ENCODE results near the gene SLC44A4. TPM values are rescaled to one million over a fixed set of nuclear protein-coding genes. Genes with fewer than 3 reads are reported as not detected.

Gene SLC44A4
- 1.0 TPM for total RNA-seq
- not detected for polyA plus RNA-seq

DNA sequence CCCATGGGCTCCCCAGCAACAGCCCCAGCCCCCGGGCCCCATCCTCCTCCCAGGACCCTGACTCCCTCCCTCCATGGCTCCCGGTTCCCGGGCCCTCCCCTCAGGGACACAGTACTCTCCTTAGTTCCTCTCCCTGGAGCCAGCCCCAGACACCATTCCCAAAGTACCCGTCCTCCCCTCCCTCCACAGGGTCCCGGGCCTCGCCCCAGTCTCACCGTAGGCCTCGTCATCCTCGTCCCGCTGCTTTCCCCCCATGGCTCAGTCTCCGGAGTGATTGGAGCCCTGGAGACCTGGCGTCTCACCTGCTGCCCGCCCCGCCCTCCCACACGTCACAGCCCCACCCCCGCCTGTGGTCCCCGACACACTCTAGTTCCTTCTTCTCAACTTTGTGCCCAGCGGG, at the start of gene SLC44A4:
SLC44A4 (minus strand) TSS at position 272 of the 400 bp plus-strand sequence; CDS start at position 255, 17 bp downstream.
- H3K4me1 ChIP-seq (ENCODE audit: control insufficient read depth, insufficient read depth, low read length, poor library complexity, severe bottlenecking) = no peaks in the 10 kb centered on the region
- H3K4me3 ChIP-seq (ENCODE audit: low read depth, low read length) = no peak within 1 kb of the TSS
- no peaks in the 10 kb centered on the region for H3K9me3 Mint-ChIP-seq
- peaks cover 0 to 5% (median 0%) of the 10 kb centered on the region in 4 donors for H3K4me1 Mint-ChIP-seq
- ATAC-seq (ENCODE audit: low read depth in 2 of 2) (no peak), DNase-seq (no peak)
- no peaks in the 10 kb centered on the region for H3K9me3 ChIP-seq (ENCODE audit: control insufficient read depth in 2 of 2, low read length in 2 of 2)
- H3K27ac ChIP-seq (ENCODE audit: insufficient read depth, low read length, poor library complexity, severe bottlenecking) = no peak within 1 kb of the TSS
- H3K27me3 ChIP-seq (ENCODE audit: control insufficient read depth, insufficient read depth, low read length) = no peaks in the 10 kb centered on the region
- no peaks in the 10 kb centered on the region for H3K27me3 Mint-ChIP-seq
- H3K36me3 ChIP-seq (ENCODE audit: control insufficient read depth, insufficient read depth, low read length) = peaks cover 39% of the 10 kb centered on the region
- no peak within 1 kb of the TSS for H3K4me3 Mint-ChIP-seq
- peaks cover 21% of the 10 kb centered on the region for H3K36me3 Mint-ChIP-seq
- peak within 1 kb of the TSS in 1 of 3 donors; percentile 59 for H3K27ac Mint-ChIP-seq

GRCh38 chr6:31928672-31928939, 49.8 kb upstream of the SLC44A4 start:
- H3K36me3 Mint-ChIP-seq = no peaks in the 10 kb centered on the region
- DNase-seq (no peak), ATAC-seq (ENCODE audit: low read depth in 2 of 2) (no peak)
- H3K27ac Mint-ChIP-seq = no peak overlapping the region
- no peaks in the 10 kb centered on the region for H3K36me3 ChIP-seq (ENCODE audit: control insufficient read depth, insufficient read depth, low read length)
- no peaks in the 10 kb centered on the region for H3K9me3 ChIP-seq (ENCODE audit: control insufficient read depth in 2 of 2, low read length in 2 of 2)
- no peaks in the 10 kb centered on the region for H3K27me3 ChIP-seq (ENCODE audit: control insufficient read depth, insufficient read depth, low read length)
- H3K27ac ChIP-seq (ENCODE audit: insufficient read depth, low read length, poor library complexity, severe bottlenecking) = no peak overlapping the region
- no peaks in the 10 kb centered on the region for H3K9me3 Mint-ChIP-seq
- H3K4me1 Mint-ChIP-seq = peaks cover 0 to 2% (median 0%) of the 10 kb centered on the region in 4 donors
- H3K4me3 ChIP-seq (ENCODE audit: low read depth, low read length) = no peak overlapping the region
- peaks cover 4% of the 10 kb centered on the region for H3K27me3 Mint-ChIP-seq
- no peaks in the 10 kb centered on the region for H3K4me1 ChIP-seq (ENCODE audit: control insufficient read depth, insufficient read depth, low read length, poor library complexity, severe bottlenecking)
- no peak overlapping the region for H3K4me3 Mint-ChIP-seq

- no peak overlapping the region for H3K27ac Mint-ChIP-seq
- DNase-seq (no peak), ATAC-seq (ENCODE audit: low read depth in 2 of 2) (no peak)
- no peaks in the 10 kb centered on the region for H3K9me3 ChIP-seq (ENCODE audit: control insufficient read depth in 2 of 2, low read length in 2 of 2)
- no peaks in the 10 kb centered on the region for H3K36me3 Mint-ChIP-seq
- H3K4me1 ChIP-seq (ENCODE audit: control insufficient read depth, insufficient read depth, low read length, poor library complexity, severe bottlenecking) = no peaks in the 10 kb centered on the region
- H3K27me3 Mint-ChIP-seq = no peaks in the 10 kb centered on the region
- peaks cover 0 to 3% (median under 1%) of the 10 kb centered on the region in 4 donors for H3K4me1 Mint-ChIP-seq
- H3K4me3 ChIP-seq (ENCODE audit: low read depth, low read length) = no peak overlapping the region
- no peaks in the 10 kb centered on the region for H3K36me3 ChIP-seq (ENCODE audit: control insufficient read depth, insufficient read depth, low read length)
- no peak overlapping the region for H3K4me3 Mint-ChIP-seq
- H3K9me3 Mint-ChIP-seq = no peaks in the 10 kb centered on the region
- H3K27me3 ChIP-seq (ENCODE audit: control insufficient read depth, insufficient read depth, low read length) = no peaks in the 10 kb centered on the region
- H3K27ac ChIP-seq (ENCODE audit: insufficient read depth, low read length, poor library complexity, severe bottlenecking) = no peak overlapping the region
Measured at GRCh38 chr6:31927863-31928671, 49.3 kb upstream of the SLC44A4 start.

DNA sequence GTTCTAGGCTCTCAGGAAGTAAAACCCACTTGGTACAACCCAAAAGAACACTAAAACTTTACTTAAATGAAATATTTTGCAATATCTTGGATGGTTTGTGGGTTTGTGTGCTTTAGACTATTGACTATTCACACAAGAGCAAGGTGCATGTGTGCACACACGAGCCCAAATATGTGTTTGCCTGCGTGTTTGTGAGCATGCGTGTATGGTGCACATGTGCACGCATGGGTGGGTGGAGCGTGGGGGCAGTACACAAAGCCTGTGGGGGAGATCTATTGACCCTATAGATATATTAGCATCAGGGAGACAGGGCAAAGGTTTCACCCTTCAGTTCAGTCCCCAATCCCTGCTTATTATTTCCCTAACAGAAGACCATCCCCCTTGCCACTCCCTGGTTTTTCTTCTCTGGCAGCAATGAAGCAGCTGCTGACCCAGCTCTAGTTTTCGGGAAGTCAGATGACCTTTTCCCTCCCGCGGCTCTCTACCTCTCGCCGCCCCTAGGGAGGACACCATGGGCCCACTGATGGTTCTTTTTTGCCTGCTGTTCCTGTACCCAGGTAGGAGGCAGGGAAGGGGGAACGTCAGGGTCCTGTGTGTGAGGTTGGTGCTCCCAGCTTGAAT, 48.6 kb upstream of the SLC44A4 start, which contains the start of gene C2:
C2 (plus strand) TSS at position 476 of the 621 bp plus-strand sequence; CDS start at position 512, 36 bp downstream.
- Mint-ChIP-seq H3K27ac (no peak within 1 kb of the TSS), H3K4me1 (peaks cover 0 to 4% (median 1%) of the 10 kb centered on the region in 4 donors), H3K36me3 (no peaks in the 10 kb centered on the region), H3K4me3 (no peak within 1 kb of the TSS), H3K27me3 (no peaks in the 10 kb centered on the region), H3K9me3 (no peaks in the 10 kb centered on the region)
- no peak for DNase-seq
- Histone ChIP-seq H3K27ac (ENCODE audit: insufficient read depth, low read length, poor library complexity, severe bottlenecking) (no peak within 1 kb of the TSS), H3K36me3 (ENCODE audit: control insufficient read depth, insufficient read depth, low read length) (no peaks in the 10 kb centered on the region), H3K27me3 (ENCODE audit: control insufficient read depth, insufficient read depth, low read length) (no peaks in the 10 kb centered on the region), H3K9me3 (ENCODE audit: control insufficient read depth in 2 of 2, low read length in 2 of 2) (no peaks in the 10 kb centered on the region), H3K4me3 (ENCODE audit: low read depth, low read length) (no peak within 1 kb of the TSS), H3K4me1 (ENCODE audit: control insufficient read depth, insufficient read depth, low read length, poor library complexity, severe bottlenecking) (no peaks in the 10 kb centered on the region)
- no peak for ATAC-seq (ENCODE audit: low read depth in 2 of 2)

GRCh38 chr6:31922942-31923341, 44.1 kb upstream of the SLC44A4 start:
- Histone ChIP-seq H3K4me3 (ENCODE audit: low read depth, low read length) (no peak overlapping the region), H3K4me1 (ENCODE audit: control insufficient read depth, insufficient read depth, low read length, poor library complexity, severe bottlenecking) (no peaks in the 10 kb centered on the region), H3K36me3 (ENCODE audit: control insufficient read depth, insufficient read depth, low read length) (no peaks in the 10 kb centered on the region), H3K27ac (ENCODE audit: insufficient read depth, low read length, poor library complexity, severe bottlenecking) (no peak overlapping the region), H3K9me3 (ENCODE audit: control insufficient read depth in 2 of 2, low read length in 2 of 2) (no peaks in the 10 kb centered on the region), H3K27me3 (ENCODE audit: control insufficient read depth, insufficient read depth, low read length) (no peaks in the 10 kb centered on the region)
- H3K4me3 Mint-ChIP-seq = no peak overlapping the region
- H3K9me3 Mint-ChIP-seq = no peaks in the 10 kb centered on the region
- peaks cover 10% of the 10 kb centered on the region for H3K27me3 Mint-ChIP-seq
- peak overlapping the region in 1 of 3 donors; percentile 67 for H3K27ac Mint-ChIP-seq
- no peaks in the 10 kb centered on the region for H3K36me3 Mint-ChIP-seq
- DNase-seq = peak in 2 of 3 donors; percentile 13 to 31
- peaks cover 0 to 2% (median under 1%) of the 10 kb centered on the region in 4 donors for H3K4me1 Mint-ChIP-seq
- no peak for ATAC-seq (ENCODE audit: low read depth in 2 of 2)

DNA sequence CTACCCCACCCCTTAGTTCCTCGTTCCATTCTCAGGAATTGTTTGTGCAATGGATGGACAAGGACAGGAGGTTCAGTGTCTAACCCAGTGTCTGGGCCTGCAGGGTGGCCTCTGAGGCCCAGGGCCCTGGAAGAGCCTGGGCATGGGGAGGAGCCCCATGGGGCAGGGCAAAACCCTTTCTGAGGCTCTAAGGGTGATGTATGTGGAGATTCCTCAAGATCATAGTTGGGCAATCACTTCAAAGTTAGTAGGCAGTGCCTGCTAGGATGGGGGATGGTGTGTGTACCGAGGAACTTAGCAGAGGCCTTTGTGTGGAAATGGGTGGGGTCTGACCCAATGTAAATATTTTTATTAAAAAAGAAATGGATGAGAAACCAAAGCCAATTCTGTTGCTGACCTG, 42.0 kb upstream of the SLC44A4 start:
- ATAC-seq (ENCODE audit: low read depth in 2 of 2) = no peak
- DNase-seq = no peak
- Histone ChIP-seq H3K9me3 (ENCODE audit: control insufficient read depth in 2 of 2, low read length in 2 of 2) (no peaks in the 10 kb centered on the region), H3K4me3 (ENCODE audit: low read depth, low read length) (no peak overlapping the region), H3K4me1 (ENCODE audit: control insufficient read depth, insufficient read depth, low read length, poor library complexity, severe bottlenecking) (no peaks in the 10 kb centered on the region), H3K36me3 (ENCODE audit: control insufficient read depth, insufficient read depth, low read length) (no peaks in the 10 kb centered on the region), H3K27ac (ENCODE audit: insufficient read depth, low read length, poor library complexity, severe bottlenecking) (no peak overlapping the region), H3K27me3 (ENCODE audit: control insufficient read depth, insufficient read depth, low read length) (no peaks in the 10 kb centered on the region)
- Mint-ChIP-seq H3K4me3 (no peak overlapping the region), H3K27me3 (peaks cover 10% of the 10 kb centered on the region), H3K27ac (no peak overlapping the region), H3K9me3 (no peaks in the 10 kb centered on the region), H3K36me3 (no peaks in the 10 kb centered on the region), H3K4me1 (peaks cover 0 to 2% (median under 1%) of the 10 kb centered on the region in 4 donors)

GRCh38 chr6:31919624-31920303, 41.0 kb upstream of the SLC44A4 start:
- Histone ChIP-seq H3K27me3 (ENCODE audit: control insufficient read depth, insufficient read depth, low read length) (no peaks in the 10 kb centered on the region), H3K4me3 (ENCODE audit: low read depth, low read length) (no peak overlapping the region), H3K36me3 (ENCODE audit: control insufficient read depth, insufficient read depth, low read length) (no peaks in the 10 kb centered on the region), H3K9me3 (ENCODE audit: control insufficient read depth in 2 of 2, low read length in 2 of 2) (no peaks in the 10 kb centered on the region), H3K4me1 (ENCODE audit: control insufficient read depth, insufficient read depth, low read length, poor library complexity, severe bottlenecking) (no peaks in the 10 kb centered on the region), H3K27ac (ENCODE audit: insufficient read depth, low read length, poor library complexity, severe bottlenecking) (no peak overlapping the region)
- Mint-ChIP-seq H3K27ac (peak overlapping the region in 1 of 3 donors; percentile 43), H3K9me3 (no peaks in the 10 kb centered on the region), H3K4me1 (peaks cover 0 to 2% (median under 1%) of the 10 kb centered on the region in 4 donors), H3K36me3 (no peaks in the 10 kb centered on the region), H3K4me3 (no peak overlapping the region), H3K27me3 (peaks cover 17% of the 10 kb centered on the region)
- DNase-seq (no peak), ATAC-seq (ENCODE audit: low read depth in 2 of 2) (no peak)
